NCI-H524 treated with DMSO at 0.1 percent for 48 hours (cell line): ENCODE measurements around the gene SMIM12.
A peak's percentile ranks its signal among the peaks of the same experiment; 100 is the strongest.

Experiments used
- DNase-seq: peaks from one replicate; lab custom pipeline; 2025; lab: John Stamatoyannopoulos, UW

The SMIM12 gene, protein sequence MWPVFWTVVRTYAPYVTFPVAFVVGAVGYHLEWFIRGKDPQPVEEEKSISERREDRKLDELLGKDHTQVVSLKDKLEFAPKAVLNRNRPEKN

DNA sequence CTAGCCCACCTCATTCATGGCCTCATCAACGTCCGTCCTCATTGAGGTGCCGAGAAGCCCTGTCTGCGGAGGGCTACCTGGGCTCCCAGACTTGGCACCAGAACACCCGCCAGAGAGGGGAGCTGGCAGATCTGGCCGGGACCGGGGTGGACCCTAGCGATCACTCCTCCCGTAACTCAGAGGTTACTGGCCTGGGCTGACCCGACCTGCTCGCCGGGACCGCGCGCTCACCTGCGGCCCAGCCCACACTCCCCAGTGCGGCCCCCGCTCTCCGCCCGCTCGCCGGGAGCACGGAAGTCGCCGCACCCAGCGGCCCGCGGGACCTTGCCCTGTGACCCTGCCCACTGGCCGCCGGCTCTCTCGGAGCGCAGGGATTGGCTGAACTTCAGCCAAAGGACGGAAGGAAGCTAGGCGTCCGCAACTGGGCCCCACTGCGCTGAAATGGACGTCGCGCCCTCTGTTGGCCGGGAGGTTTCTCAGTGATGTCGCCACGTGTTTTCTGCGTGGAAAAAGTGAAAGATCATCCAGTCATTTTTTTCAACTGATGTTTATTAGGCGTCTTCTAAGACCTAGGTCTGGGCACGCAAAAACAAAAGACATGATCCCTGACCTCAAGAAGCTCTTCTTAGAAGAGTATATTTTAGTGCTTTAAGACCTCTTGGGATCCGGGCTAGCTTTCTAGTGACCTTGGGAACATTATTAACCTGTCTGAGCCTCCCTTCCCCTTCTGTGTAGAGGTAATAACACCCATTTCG is at the start of gene SMIM12:
Gene SMIM12 (minus strand): TSS at position 304 of the 755 bp plus-strand sequence. CDS start 3,772 bp downstream, outside the sequence.
- DNase-seq, result peak; percentile 22

DNA sequence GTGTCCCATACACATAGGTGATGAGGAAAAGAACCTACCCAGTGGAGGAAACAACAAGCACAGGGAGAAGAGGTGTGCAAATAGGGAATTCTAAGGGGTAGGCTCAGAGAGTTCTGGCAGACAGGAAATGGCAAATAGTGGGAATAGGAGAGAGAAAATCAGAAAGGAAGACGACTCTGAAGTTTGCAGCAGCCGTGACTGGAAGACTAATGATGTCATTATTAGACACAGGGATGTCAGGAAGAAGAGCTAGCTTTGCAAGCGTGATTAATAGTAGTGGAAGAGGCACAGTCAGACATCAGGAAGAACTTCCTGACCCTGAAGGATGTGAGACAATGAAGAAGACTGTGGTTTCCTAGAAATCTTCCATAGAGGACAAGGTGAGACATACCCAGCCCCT is 48.8 kb upstream of the SMIM12 start:
- DNase-seq, result no peak

DNA sequence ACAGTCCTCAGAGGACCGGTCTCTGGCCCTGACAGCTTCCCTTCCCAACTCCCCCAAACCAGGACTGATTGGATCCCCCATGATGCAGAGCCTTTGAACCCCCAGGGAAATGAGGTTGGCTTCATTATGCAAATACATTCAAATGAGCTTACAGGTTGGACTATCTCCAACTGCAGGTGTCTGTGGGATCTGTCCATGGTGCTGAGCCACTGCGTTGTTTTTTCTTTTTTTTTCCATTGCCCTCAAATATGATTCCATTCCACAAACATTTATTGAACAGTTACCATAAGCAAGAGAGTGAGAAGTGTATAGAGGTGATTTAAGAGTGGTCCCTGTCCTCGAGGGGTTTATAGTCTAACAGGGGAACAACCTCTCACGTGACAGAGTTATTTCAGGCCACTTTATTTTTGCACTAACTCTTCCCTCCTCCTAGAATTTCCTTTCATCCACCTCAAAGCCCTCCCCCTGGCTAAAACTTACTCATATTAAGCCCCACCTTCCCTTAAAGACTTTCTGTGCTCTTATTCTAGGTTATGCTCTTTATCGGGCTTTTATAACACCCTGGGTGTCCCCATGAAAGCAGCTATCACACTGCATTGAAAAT is 48.0 kb upstream of the SMIM12 start:
- no peak for DNase-seq

DNA sequence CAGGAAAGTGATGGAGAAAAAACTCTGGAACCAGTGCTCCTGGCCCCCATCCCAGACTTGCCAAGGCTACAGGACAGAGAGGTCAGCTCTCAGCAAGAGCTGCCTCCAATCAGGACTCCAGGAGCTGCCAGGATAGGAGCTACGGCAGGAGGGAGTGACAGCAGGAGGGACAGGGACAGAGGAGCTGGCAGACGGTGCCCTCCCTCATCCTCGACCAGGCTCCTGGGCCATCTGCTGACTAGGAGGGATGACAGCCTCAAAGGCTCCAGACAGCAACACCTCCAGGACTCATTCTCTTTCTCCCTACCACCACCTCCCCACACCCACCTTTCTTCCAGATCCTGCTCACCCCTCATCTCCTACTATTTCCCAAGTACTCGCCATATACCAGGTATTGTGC is 47.2 kb upstream of the SMIM12 start:
- peak; percentile 79 for DNase-seq

DNA sequence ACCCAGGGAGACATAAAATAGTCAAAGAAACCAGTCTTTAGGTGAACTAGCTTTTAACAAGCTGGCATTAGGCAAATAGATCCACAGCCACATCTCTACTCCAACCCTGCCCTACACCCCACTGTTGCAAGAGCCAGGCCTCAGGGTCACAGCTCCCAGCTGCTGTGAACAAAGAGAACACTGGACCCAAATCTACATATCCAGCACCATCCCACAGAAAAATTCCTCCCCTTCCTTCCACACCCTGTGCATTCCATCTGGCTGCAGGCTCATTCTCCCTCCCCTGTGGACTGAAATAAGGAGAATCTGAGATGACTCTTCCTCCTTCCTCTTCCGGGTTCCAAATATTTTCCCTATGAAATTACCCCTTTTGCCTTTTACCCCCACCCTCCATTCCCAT is 46.7 kb upstream of the SMIM12 start:
- DNase-seq, result no peak

DNA sequence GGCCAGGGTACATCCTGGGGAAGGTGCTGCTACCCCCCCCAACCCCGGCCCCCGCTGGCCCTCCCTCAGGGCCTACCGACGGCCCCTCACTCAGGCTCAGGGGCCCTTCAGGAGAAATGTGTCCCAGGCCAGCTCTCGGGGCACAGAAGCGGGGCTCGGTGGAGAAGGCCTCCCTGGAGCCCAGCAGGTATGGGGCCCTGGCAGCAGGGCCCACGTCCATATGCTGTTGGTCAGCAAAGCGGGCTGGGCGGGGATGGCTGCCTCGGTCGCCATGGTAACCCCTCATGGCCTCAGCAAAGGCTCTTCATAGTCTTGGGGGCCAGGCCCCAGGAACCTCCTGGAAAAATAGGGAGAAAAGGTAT is 45.5 kb upstream of the SMIM12 start:
- DNase-seq, result no peak

DNA sequence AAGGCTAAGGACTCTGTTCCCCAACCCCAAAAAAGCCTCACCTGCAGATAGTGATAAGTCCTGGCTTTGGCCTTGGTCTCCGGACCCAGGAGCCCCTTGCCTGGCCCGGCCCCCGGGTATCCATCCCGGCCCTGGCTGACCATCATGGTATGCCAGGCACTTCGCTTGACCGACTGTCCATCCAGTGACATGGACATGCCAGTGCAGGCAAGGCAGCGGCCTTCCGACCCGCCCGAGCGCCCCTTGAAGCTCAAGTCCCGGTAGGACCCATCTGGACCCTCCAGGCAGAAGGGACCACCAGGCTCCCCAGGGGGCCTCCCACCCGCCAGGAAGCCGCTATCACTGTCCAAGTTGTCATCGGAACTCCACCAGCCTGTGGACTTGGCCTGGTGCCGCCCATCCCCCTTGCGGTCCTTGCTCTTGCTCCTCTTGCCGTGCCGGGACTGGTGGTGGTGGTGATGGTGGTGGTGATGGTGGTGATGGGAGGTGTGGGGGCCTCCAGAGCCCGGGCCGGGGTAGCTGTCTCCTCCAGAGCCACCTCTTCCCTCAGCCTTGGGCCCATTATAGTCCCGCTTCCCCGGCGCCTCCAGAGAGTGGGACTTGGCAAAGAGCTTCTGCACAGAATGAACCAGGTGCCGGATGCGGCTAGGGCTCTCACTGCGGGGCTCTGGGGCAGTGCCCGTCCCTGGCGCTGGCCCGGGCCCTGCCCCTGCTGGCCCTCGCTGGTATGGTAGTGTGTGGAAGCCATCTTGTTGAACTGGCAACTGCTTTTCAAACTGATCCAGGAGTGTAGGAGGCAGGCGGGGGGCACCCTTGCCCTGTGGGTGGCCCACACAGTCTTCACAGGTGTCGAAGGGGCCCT is 44.9 kb upstream of the SMIM12 start:
- no peak for DNase-seq

DNA sequence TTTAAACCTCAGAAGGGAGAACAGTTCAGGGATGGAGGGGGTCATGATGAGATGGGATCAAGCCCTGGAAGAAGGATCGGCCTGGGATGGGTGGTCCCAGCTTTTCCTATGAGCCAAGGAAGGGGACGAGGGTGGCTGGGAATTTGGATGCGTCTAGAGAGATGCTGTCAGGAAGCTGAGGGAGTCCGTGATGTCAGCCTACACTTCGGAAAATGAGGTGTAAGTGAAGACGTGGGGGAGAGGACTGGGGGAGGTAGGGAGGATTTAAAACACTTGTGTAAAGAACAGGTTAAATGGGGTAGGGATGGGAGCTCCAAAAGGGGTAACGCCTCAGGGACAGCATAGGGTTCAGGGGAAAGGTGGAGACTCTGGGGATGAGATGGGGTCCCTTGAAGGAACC is 42.4 kb upstream of the SMIM12 start:
- no peak for DNase-seq

DNA sequence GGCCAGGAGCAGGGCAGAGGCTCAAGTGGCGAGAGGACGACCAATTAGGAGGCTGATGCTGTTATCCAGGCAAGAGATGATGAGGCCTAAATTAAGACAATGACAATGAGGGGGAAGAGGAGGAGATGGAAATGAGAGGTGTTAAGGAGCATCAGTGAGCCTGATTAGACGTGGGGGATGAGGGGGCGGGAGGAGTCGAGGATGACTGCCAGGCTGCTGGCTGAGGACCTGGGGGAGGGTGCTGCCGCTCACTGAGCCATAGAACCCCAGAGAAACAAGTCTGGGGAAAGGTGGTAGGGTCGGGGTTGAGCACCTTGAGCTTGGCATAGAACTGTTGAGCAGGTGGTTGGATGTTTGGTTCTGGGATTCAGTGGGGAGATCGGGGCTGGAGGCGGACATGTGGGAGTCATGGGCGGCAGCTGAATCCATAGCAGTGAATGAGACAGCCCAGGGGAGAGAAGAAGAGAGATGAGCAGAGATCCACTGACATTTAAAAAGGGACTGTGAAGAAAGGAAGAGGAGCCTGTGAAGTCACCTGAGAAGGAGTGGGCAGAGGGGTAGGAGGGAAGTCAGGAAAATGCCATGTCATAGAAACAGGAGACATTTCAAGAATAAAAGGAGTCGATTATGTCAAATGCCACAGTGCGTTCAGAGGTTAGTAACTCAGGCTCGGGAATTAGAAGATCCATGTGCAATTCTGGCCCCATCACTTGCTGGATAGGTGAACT is 41.4 kb upstream of the SMIM12 start:
- no peak for DNase-seq

DNA sequence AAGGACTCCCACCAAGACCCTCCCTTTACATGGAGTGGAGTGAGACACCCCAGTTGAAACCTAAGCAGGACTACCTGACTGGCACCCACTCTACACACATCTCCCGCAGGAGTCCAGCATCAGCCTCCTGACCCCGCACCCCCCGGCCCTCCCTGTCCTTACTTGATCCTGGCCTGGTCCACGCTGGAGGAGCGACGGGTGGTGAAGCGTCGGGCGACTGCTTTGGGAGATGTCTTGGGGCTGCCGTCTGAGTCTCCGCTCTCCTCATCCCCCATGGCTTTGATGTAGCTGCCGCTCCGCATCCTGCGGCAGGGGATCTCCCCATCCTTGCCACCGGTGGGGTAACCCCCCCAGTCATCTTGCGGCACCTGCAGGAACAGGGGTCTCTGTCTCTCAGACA is 40.4 kb upstream of the SMIM12 start:
- DNase-seq, result no peak

DNA sequence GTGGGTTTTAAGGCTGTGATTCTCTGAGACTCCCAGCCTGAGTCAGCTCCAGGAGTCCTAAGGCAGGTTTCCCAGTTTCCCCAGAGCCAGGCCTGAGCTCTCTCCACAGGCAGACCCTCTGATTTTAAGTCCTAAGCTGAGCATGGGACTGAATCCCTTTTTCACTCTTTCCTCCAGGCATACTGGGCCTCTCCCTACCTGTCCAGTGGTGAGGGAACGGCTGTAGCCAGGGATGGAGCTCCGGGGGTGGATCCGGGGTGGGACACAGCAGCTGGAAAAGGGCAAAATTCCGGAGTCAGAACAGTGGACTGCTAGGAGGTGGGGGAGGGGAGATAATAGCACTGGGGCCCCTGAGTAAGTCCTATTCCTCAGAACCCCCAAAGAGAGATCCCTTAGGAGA is 39.9 kb upstream of the SMIM12 start:
- DNase-seq, result no peak

DNA sequence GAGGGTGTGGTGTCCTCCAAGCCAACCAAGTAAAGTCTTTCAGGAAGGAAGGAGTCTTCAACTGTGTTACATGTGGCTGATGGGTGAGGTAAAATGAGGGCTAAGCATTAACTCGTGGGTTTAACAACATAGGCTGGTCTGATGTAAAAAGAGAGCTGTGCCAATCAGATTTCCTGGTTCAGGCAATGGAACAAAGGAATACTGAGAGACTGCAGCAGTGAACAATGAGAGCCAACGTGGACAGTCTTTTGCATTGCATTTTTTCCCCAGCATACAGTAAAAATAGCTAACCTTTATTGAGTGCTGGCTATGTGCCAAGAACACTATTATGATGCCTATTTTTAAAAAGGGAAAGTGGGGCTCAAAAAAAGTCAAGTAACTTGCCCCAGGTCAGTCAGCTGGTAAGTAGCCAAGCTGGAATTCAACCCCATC is 38.8 kb upstream of the SMIM12 start:
- DNase-seq, result no peak

DNA sequence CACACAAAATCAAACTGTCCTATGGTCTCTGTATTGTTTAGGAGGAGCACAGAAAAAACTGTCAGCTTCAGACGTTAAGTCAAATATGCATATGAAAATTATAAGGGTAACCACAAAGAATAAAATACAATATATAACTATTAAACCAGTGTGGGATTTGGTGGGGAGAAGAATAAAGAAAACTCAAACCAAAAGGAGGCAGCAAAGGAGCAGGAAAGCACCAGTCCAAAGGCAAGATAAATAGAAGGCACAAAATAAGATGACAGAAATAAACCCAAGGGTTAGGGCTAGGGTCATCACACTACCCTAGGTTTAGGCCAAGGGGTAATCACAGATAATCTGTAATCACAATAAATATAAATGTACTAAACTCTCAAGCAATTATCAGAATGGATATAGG is 37.1 kb upstream of the SMIM12 start:
- no peak for DNase-seq

DNA sequence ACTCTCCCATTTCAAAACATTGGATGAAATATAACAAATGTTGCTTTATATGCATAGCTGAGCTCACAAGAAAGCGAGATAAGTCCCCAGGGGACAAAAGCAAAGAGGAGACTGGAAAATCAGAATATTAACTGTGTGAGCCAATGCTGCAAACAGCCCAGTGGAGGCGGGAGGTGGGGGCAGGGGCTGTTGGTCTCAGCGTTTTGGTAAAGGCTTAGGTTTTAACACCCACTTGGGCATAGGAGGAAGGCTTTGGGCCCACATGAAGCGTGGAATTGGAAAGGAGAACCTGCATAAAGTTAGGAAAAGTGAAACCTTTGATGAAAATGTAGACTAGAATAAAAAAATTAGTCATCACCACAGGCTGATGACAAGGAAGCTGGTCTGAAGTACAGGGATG is 30.2 kb upstream of the SMIM12 start:
- no peak for DNase-seq

DNA sequence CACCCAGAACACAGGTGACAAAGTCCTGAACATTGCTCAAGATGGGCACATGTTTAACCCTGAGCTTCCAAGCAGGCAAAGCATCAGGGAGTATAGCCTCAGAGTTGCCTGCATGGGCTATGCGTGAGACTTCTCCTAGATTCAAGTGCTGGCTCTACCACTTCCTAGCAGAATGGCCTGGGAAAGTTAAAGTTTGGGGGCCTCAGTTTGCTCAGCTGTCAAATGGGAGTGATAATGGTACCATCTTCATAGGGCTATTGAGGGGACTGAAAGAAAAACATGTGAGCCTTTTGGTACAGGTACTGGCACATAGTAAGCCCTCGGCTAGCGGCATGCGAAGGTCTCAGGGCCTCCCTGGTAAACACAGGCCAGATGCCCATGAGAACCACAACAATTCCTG is 28.0 kb upstream of the SMIM12 start:
- DNase-seq, result no peak

DNA sequence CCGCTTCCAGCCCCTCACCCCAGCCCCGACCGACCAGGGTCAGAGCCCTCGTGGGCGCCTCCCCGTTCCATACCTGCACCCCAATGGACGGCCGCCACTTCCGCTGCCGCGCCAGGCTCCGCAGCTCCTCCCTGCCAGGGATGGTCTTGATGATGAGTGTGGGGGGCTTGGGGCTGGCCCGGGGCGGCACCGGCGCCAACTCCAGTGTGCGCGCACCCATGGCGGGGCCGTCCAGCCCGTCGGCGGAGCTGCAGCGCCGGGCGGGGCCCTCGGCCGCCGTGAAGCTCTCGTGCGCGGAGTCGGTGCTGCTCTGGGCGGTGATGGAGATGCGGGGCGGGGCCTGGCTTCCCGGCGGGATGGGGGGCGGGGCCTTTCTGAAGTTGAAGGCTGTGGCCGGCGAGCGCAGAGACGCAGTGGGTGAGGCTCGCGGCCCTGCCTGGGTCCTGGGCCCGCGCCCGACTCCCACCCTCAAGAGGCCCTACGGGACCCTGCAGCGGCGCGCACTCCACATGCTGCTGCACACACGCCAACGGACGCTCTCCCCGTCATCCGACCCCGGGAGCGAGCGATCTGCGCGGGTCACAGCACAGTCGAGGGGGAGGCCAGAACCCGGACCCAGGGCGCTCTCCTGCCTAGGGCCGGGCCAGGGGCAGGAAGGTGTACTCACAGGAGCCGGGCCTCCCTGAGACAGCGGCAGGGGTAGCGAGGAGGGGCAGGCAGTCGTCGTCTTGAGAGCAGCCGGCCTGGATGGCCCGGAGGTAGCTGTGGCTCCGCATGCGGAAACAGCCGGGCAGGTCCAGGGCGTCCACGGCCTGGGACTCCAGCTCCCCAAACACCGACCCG is 26.1 kb upstream of the SMIM12 start:
- DNase-seq, result no peak

DNA sequence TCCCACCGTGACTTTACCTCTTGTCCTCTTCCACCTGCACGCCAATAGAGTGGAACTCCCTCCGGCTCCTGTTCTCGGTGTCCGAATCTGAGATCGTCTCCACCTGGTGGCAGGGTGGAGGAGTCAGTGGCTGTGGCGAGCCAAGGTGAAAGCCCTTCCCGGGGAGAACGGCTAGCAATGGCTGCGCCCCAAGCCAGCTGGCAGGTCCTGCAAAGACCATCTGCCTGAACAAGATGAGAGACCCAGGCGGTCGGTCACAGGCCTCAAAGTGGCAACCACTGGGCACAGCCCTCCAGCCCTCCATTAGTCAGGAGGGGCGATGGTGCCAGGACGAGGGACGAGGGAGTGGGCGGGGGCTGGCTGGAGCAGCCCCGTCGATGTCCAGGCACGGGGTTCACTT is 25.4 kb upstream of the SMIM12 start:
- no peak for DNase-seq

DNA sequence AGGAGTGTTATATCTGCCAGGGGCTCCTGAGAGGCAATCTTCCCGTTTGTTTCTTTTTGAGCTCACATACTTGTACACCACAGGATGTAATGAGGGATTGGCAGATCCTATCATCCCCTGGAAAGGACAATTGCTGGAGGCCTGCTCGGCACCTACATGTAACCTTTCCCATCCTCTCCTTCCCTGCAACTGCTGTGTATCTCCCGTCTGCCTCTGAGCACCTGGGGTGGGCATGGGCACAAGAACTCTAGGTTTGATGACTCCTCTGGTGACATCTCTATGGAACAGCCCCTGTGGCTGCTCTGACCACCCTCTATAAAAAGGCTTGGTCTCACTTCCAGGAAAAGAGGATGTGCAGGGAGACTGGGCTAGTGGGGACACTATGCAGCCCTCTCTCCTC is 25.0 kb upstream of the SMIM12 start:
- no peak for DNase-seq

DNA sequence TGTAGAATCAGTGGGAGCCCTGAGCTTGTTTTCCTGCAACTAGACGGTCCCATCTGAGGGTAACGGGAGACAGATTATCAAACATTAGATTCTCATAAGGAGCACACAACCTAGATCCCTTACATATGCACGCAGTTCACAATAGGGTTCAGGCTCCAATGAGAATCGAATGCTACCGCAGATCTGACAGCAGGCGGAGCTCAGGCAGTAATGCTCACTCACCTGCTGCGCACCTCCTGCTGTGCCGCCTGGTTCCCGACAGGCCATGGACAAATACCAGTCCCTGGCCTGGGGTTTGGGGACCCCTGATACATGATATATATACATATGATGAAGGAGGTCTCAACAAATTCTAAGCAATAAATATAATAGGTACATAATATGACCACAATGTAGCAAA is 19.7 kb upstream of the SMIM12 start:
- DNase-seq, result no peak

DNA sequence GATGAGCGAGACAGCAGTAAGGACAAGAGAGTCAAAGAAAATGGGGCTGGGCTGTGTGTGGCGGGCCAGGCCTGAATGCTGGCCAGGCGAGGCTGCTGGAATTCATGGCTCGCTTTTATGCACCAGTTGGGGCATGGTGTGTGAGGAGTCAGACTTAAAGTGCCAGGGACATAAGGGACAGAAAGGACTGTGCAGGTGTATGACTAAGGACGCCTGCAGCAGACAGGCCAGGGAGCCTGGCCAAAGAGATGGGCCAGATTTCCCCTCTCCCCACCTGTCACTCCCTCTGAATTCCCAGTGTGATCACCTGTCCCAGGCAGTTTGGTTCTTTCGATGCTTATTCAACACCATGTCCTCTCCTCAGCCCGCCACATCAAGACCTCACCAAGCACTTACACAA is 16.9 kb upstream of the SMIM12 start:
- no peak for DNase-seq

DNA sequence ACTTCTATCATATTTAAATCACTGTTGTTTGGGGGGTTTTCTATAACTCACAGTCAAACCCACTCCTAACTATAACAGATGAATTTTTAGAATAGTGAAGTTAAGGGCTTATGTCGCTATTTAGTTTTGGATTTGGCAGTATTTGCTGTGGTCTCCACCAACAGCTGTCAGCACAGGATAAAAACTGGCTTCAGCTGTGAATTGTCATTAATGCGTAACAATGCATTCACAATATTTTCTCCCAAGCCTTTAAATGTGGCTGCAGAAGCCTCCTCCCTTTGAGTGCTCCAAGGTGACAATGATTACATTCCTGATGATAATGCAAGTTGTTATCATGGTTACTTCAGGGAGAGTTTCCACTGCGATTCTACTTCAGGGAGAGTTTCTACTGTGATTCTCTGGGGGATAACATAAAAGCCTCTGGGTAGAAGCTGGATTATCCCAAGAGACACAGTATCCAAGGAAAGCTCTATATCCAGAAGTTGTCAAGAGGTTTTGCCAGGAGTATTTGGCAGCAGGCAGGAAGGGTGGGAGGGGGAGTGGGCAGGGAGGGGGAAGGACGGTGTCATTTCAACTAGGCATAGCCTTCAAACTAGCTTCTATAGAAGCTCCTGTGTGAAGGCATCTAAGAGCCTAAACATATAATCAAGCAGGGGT is 14.9 kb upstream of the SMIM12 start:
- DNase-seq, result no peak
